HL-60/S4 treated with phorbol 12-myristate 13-acetate at 8.2 ng/mL for 4 days and 3 days (cell line): ENCODE data around the gene STAT5B.

Source experiments
- in situ Hi-C: fragments of 300-500 bp; cut with MboI; formaldehyde crosslinking; loops from 2 replicates; pipeline ENCODE4 v1.15.0; 2022; ENCODE audit warnings: low sequenced_read_pairs

The STAT5B gene

GRCh38 chr17:42183741-42184711 is 92.2 kb downstream of the STAT5B start:
- in situ Hi-C loops, result no loop called here

DNA sequence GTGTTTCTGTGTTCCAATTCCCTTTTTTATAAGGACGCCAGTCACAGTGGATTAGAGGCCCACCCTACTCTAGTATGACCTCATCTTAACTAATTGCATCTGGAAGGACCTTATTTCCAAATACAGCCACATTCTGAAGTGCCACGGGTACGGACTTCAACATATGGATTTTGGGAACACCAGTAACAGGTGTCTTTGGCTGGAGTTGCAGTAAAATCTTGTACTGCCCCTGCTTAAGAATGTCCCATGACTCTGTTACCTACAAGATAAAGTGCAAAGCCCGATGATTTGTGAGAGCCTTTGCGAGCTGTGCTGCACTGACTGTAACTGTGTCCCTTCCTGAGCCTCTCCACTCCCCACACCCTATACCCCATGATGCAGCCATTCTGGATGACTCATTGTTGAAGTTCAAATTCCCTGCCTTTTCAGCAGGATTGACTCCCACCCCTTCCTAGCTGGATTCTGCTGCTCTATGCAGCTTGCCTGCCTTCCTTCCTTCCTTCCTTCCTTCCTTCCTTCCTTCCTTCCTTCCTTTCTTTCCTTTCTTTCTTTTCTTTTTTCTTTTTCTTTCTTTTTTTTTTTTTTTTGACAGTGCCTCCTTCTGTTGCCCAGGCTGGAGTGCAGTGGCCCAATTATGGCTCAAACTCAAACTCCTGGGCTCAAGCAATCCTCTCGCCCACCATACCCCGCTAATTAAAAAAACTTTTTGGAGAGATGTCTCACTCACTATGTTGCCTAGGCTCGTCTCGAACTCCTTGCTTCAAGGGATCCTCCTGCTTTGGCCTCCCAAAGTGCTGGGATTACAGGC is 93.1 kb downstream of the STAT5B start:
- in situ Hi-C loops, result no loop called here

DNA sequence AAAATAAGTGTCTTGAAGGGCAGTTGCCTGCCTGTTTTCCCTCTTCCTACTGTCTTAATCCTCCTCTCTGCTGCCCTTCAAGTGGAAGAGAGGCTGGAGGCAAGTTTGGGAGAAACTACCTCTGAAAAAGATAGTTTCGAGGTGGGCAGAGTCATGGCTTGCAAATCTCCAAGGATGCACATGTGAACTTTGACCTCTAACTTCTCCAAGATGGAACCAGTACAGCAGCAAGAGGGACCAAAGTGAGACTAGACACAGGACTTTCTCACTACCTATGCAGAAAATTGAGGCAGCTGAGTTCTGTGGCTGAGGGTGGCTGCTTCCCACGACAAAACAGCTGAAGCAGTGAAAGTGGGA is 94.4 kb downstream of the STAT5B start:
- in situ Hi-C loops, result no loop called here

DNA sequence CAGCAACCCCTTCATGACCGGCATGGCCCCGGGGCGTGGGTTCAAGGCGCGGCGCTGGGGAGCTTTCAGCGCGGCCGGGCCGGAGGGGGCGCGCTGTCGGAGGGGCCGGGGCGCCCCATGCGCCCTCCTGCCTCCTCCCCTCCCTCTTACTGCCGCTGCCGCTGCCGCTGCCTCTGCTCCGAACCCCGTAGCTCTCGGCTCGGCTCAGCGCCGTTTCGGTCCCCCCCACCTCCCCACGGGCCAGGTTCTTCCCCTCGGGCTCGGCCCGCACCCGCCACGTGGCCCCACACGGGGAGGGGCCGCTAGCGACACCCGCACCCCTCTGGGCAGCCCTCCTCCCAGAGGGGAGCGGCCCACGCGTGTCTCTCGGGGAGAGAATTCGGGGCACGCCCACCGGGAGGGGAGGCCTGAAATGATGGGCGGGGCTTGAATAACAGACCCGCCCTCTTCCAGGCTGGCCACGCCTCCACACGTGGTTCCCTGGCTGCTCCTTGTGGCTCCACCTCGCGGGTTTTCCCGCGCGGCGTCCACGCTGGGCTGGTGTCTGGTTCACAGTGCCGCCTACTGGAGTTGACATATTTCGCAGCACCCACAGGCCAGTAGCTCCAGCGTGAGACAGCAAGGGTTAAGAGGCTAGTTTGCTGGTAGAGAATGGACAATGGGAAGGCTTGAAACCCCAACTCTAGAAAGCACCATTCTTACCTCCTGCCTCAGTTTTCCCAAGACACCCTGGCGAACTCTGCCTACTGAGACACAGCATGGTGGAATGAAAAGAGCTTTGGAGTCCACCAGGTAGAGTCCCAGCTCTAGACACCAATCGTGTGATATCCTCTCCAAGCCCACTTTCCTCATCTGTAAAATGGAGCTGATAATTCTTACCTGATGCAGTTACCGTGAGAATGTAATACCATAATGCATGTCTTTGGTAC is 95.0 kb downstream of the STAT5B start, which contains the start of gene KCNH4:
KCNH4 (minus strand) TSS at position 221 of the 929 bp plus-strand sequence; CDS start at position 24, 197 bp downstream.
- in situ Hi-C loops, result no loop called here

DNA sequence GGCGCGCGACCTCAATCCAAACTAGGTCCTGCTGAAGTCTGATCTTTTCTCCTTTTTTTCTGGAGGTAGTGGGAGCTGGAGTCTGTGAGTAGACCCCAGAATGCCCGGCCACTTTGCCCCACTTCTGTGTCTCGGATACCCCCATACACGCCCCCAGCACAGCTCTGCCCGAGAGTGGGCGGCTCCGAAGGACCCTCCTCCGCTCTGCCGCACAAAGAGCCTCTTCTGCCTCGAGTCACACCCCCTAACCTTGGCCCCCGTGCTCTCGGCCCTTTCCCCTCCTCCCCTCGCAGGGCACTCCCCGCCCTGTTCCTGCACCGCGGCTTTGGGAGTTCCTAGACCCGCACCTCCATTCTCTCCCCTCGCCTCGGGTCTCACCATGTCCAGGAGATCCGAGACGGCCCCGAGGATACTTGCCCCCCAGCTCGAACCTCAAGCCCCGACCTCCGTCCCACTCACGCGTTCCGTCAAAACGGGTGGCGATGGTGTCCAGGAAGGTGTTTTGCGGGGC is 95.7 kb downstream of the STAT5B start:
- in situ Hi-C loops, result no loop called here

GRCh38 chr17:42179911-42180410 is 96.2 kb downstream of the STAT5B start:
- in situ Hi-C loops, result no loop called here

GRCh38 chr17:42179335-42179734 is 96.9 kb downstream of the STAT5B start:
- in situ Hi-C loops, result no loop called here

DNA sequence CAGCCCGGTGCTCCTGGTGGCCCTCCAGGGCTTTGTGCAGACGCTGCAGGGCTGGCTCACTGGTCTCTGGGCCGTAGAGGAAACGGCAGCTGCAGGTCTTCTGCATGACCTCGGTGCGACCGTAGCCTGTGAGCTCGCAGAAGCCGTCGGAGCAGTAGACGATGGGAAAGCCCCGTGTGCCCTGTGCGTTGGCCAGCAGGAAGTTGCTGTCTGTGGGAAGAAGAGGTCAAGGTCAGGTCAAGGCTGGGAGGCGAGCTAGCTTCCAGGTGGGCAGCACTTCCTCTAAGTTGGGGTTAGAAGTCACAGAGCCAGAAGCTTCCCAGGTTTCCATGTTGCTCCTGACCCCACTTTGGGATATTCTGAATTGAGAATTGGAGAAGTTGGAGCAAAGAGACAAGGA is 97.4 kb downstream of the STAT5B start:
- in situ Hi-C loops, result no loop called here

DNA sequence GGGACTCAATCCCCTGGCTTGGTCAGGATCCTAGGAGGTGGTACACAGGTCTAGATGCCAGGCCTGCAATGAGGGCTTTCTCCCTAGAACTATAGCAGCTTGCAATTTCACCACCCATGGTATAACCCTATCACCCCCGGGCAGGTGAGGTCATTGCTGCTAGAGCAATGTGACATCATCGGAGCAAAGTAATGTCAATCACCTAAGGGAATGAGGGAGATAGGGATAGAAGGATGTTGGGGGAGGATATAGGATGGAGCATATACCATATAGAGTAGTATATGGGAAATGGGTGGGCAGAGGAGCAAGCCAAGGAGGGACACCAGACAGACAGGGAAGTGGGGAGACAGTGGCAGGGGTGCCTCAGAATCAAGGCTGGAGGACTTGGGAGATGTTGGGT is 98.5 kb downstream of the STAT5B start:
- in situ Hi-C loops, result no loop called here

GRCh38 chr17:42174126-42174783 is 101.9 kb downstream of the STAT5B start:
- in situ Hi-C loops, result no loop called here

- in situ Hi-C loops, result no loop called here
Measured at GRCh38 chr17:42171831-42172230, 104.4 kb downstream of the STAT5B start.

GRCh38 chr17:42169351-42169750 is 106.8 kb downstream of the STAT5B start:
- in situ Hi-C loops, result no loop called here

GRCh38 chr17:42167807-42168206 is 108.4 kb downstream of the STAT5B start:
- in situ Hi-C loops, result no loop called here

GRCh38 chr17:42166196-42166763 is 109.9 kb downstream of the STAT5B start:
- in situ Hi-C loops, result no loop called here

GRCh38 chr17:42165751-42166150 is 110.4 kb downstream of the STAT5B start:
- in situ Hi-C loops, result no loop called here

DNA sequence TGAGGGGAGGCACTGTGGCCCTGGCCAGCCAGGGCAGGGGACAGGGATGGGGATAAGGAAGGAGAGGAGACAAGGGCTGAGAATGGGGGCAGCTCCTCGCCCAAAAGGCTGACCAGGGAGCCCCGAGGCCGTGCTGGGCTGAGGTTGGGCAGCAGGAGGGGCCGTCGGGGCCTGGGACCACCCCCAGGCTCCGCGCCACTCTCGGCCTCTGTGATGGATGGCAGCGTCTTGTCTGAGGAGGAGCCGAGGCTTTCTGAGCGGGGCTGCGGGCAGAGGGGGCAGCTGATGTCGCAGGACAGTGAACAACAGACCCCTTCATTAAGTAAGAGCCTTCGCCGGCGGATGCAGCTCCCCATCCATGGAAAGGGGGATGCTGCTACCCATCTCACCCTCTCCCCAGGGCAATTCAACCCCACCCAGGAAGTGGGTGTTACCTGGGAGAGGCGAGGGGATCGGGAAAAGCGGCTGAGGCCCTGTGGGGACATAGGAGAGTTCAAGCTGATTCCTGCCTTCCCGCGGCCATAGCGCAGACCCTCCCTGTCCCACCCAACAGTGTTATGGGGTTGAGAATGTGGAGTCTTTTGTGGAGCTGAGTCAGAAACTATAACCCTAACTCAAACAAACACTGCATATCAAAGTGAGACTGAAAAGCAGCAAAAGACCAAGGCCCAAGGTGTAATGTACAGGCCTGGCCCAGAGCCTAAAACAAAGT is 112.3 kb downstream of the STAT5B start:
- in situ Hi-C loops, result no loop called here

DNA sequence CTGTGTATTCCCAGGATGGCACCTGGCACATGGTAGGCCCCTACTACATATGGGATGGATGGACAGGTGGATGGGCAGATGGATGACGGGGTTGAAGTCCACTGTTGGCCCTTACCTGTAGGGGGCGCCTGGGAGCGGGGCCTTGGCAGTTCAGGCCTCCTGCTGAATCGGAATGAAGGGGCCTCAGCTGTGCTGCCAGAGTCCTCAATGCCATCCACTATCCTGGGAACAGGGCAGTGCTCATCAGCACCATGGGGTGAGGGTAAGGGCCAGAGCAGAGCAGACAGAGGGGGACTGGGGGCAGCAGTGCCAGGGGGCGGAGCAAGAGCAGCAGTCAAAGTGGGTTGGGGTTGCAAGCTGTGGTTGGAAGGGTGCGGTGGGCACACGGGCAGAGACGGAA is 113.1 kb downstream of the STAT5B start:
- in situ Hi-C loops, result no loop called here

GRCh38 chr17:42160531-42160910 is 115.7 kb downstream of the STAT5B start:
- in situ Hi-C loops, result no loop called here
